CD4-positive, alpha-beta T cell treated with Interleukin-10 for 1 hour (primary cell): Measurements from ENCODE around the gene ARL5B.

Experiments used
- DNase-seq: peaks from one replicate; pipeline ENCODE4 v3.0.0-alpha.2; 2020

The ARL5B gene

GRCh38 chr10:18718991-18719390, 59.8 kb downstream of the ARL5B start:
- no peak for DNase-seq

- no peak for DNase-seq
Observed at GRCh38 chr10:18719811-18720210, 60.6 kb downstream of the ARL5B start.

- no peak for DNase-seq
Observed at GRCh38 chr10:18721067-18721466, 61.8 kb downstream of the ARL5B start.

GRCh38 chr10:18723801-18724200, 64.6 kb downstream of the ARL5B start:
- no peak for DNase-seq
